CD8-positive, alpha-beta memory T cell (primary cell): ENCODE data around the gene DNAJC11. TPM values are rescaled to one million over a fixed set of nuclear protein-coding genes. Genes with fewer than 3 reads are reported as not detected.

Experiments
- CTCF ChIA-PET: fragments of 350-600 bp; sonication (Branson Sonifier 250); formaldehyde crosslinking; loops from one replicate; lab custom pipeline; 2021; ENCODE audit warnings: antibody characterized with exemption; lab: Charles Lee
- POLR2A ChIA-PET: fragments of 350-600 bp; sonication (Branson Sonifier 250); formaldehyde crosslinking; loops from one replicate; lab custom pipeline; 2021; ENCODE audit warnings: antibody characterized with exemption; lab: Charles Lee
- DNase-seq, 5 donors: peaks; one replicate each; pipeline versions ENCODE4 v3.0.0 to v3.0.0-alpha.2; 2020 to 2022; ENCODE audit warnings: mixed read lengths in 1 of 5
- H3K27ac ChIP-seq: one replicate; pipeline ENCODE4 v1.7.0; 2013; ENCODE audit warnings: low read depth, mild to moderate bottlenecking, low read length, moderate library complexity
- H3K27me3 ChIP-seq: 2 replicates; pipeline ENCODE4 v1.7.0; 2013; ENCODE audit warnings: low read length, mild to moderate bottlenecking; ENCODE audit not compliant: insufficient read depth, poor library complexity, severe bottlenecking
- H3K36me3 ChIP-seq: 2 replicates; pipeline ENCODE4 v1.7.0; 2013; ENCODE audit warnings: mild to moderate bottlenecking, low read length, moderate library complexity; ENCODE audit not compliant: insufficient read depth
- H3K4me1 ChIP-seq: 2 replicates; pipeline ENCODE4 v1.7.0; 2013; ENCODE audit warnings: mild to moderate bottlenecking, low read length, moderate library complexity; ENCODE audit not compliant: insufficient read depth
- H3K4me3 ChIP-seq: 2 replicates; pipeline ENCODE4 v1.7.0; 2013; ENCODE audit warnings: mild to moderate bottlenecking, low read length
- H3K9me3 ChIP-seq: 2 replicates; pipeline ENCODE4 v1.7.0; 2013; ENCODE audit warnings: mild to moderate bottlenecking, low read length
- H3K27ac Mint-ChIP-seq, 8 donors: one replicate each; pipeline ENCODE4 v1.8.0; 2020 to 2021; ENCODE audit warnings: mixed read lengths in 8 of 8, mild to moderate bottlenecking in 6 of 8, inconsistent platforms in 3 of 8, moderate library complexity in 3 of 8
- H3K27me3 Mint-ChIP-seq, 2 donors: one replicate each; pipeline ENCODE4 v1.8.0; 2020 to 2021; ENCODE audit warnings: mixed read lengths in 2 of 2, mild to moderate bottlenecking in 1 of 2, moderate library complexity in 1 of 2
- H3K36me3 Mint-ChIP-seq, 3 donors: one replicate each; pipeline ENCODE4 v1.8.0; 2020 to 2021; ENCODE audit warnings: mixed read lengths in 3 of 3, inconsistent platforms in 1 of 3, mild to moderate bottlenecking in 1 of 3
- H3K4me1 Mint-ChIP-seq, 3 donors: one replicate each; pipeline ENCODE4 v1.8.0; 2020 to 2021; ENCODE audit warnings: mixed read lengths in 3 of 3, inconsistent platforms in 1 of 3, mild to moderate bottlenecking in 1 of 3
- H3K4me3 Mint-ChIP-seq, 7 donors: one replicate each; pipeline ENCODE4 v1.8.0; 2020 to 2021; ENCODE audit warnings: mixed read lengths in 7 of 7, mild to moderate bottlenecking in 6 of 7, moderate library complexity in 4 of 7, inconsistent platforms in 2 of 7
- H3K9me3 Mint-ChIP-seq, 5 donors: one replicate each; pipeline ENCODE4 v1.8.0; 2020 to 2022; ENCODE audit warnings: mixed read lengths in 5 of 5, mild to moderate bottlenecking in 3 of 5, moderate library complexity in 2 of 5, inconsistent platforms in 1 of 5
- polyA plus RNA-seq: library from polyadenylated mRNA; unstranded; fragments of 300-500 nt; fragmentation: Illumina TruSeq; gene quantifications from one replicate; pipeline ENCODE4 v1.2.3, GENCODE V29; 2021
- total RNA-seq, 2 experiments: library from RNA; stranded (reverse); gene quantifications; one replicate each; pipeline ENCODE4 v1.2.3, GENCODE V29; 2021

Gene DNAJC11
- total and polyA plus RNA-seq, 3 experiments from 2014 or later, result 22.7 to 80.4 (median 79.2) TPM

- Mint-ChIP-seq H3K27me3 (no peaks in the 10 kb centered on the region), H3K4me1 (peaks cover 13 to 30% (median 15%) of the 10 kb centered on the region in 3 donors), H3K4me3 (no peak overlapping the region), H3K9me3 (no peaks in the 10 kb centered on the region), H3K27ac (peak overlapping the region in 1 of 8 donors; percentile 87), H3K36me3 (peaks cover 0 to 24% (median 3%) of the 10 kb centered on the region in 3 donors)
- no peak overlapping the region for H3K4me3 ChIP-seq
- H3K36me3 ChIP-seq, result no peaks in the 10 kb centered on the region
- ChIA-PET CTCF (no interaction called here), POLR2A (no interaction called here)
- no peaks in the 10 kb centered on the region for H3K27me3 ChIP-seq
- no peaks in the 10 kb centered on the region for H3K4me1 ChIP-seq
- no peaks in the 10 kb centered on the region for H3K9me3 ChIP-seq
- no peak for DNase-seq
- no peak overlapping the region for H3K27ac ChIP-seq
Observed at GRCh38 chr1:6694121-6694713, 7.4 kb downstream of the DNAJC11 start.

GRCh38 chr1:6692956-6693355 is 8.7 kb downstream of the DNAJC11 start:
- no peaks in the 10 kb centered on the region for H3K4me1 ChIP-seq
- no peak overlapping the region for H3K27ac ChIP-seq
- Mint-ChIP-seq H3K36me3 (peaks cover 0 to 22% (median 3%) of the 10 kb centered on the region in 3 donors), H3K4me1 (peaks cover 19 to 35% (median 22%) of the 10 kb centered on the region in 3 donors), H3K27ac (no peak overlapping the region), H3K27me3 (no peaks in the 10 kb centered on the region), H3K4me3 (no peak overlapping the region), H3K9me3 (no peaks in the 10 kb centered on the region)
- CTCF ChIA-PET, result no interaction called here
- POLR2A ChIA-PET, result no interaction called here
- DNase-seq, result no peak
- no peaks in the 10 kb centered on the region for H3K36me3 ChIP-seq
- no peak overlapping the region for H3K4me3 ChIP-seq
- H3K27me3 ChIP-seq, result no peaks in the 10 kb centered on the region
- no peaks in the 10 kb centered on the region for H3K9me3 ChIP-seq

GRCh38 chr1:6691507-6691906 is 10.1 kb downstream of the DNAJC11 start:
- no peak overlapping the region for H3K4me3 Mint-ChIP-seq
- Histone ChIP-seq H3K27me3 (no peaks in the 10 kb centered on the region), H3K4me1 (no peaks in the 10 kb centered on the region), H3K9me3 (no peaks in the 10 kb centered on the region), H3K27ac (no peak overlapping the region), H3K36me3 (no peaks in the 10 kb centered on the region), H3K4me3 (no peak overlapping the region)
- no peaks in the 10 kb centered on the region for H3K27me3 Mint-ChIP-seq
- H3K9me3 Mint-ChIP-seq, result no peaks in the 10 kb centered on the region
- no peak for DNase-seq
- peaks cover 20 to 33% (median 23%) of the 10 kb centered on the region in 3 donors for H3K4me1 Mint-ChIP-seq
- H3K27ac Mint-ChIP-seq, result peak overlapping the region in 2 of 8 donors; percentile 23 to 54
- CTCF ChIA-PET, result no interaction called here
- H3K36me3 Mint-ChIP-seq, result peaks cover 0 to 19% (median 3%) of the 10 kb centered on the region in 3 donors
- POLR2A ChIA-PET, result interaction anchor here (0.8 kb wide), 1 partner anchor 10 kb away, joined by 8 read pairs; the partner anchor contains the start of gene DNAJC11

- no peaks in the 10 kb centered on the region for H3K9me3 ChIP-seq
- Mint-ChIP-seq H3K4me3 (no peak overlapping the region), H3K4me1 (peaks cover 20 to 33% (median 24%) of the 10 kb centered on the region in 3 donors), H3K9me3 (no peaks in the 10 kb centered on the region), H3K27ac (no peak overlapping the region), H3K36me3 (peaks cover 0 to 16% (median 3%) of the 10 kb centered on the region in 3 donors), H3K27me3 (no peaks in the 10 kb centered on the region)
- no peaks in the 10 kb centered on the region for H3K4me1 ChIP-seq
- no peak for DNase-seq
- no peaks in the 10 kb centered on the region for H3K27me3 ChIP-seq
- CTCF ChIA-PET, result no interaction called here
- no peak overlapping the region for H3K27ac ChIP-seq
- POLR2A ChIA-PET, result no interaction called here
- no peaks in the 10 kb centered on the region for H3K36me3 ChIP-seq
- no peak overlapping the region for H3K4me3 ChIP-seq
Observed at GRCh38 chr1:6690186-6690585, 11.4 kb downstream of the DNAJC11 start.

- Mint-ChIP-seq H3K4me3 (no peak overlapping the region), H3K36me3 (peaks cover 0 to 12% (median 0%) of the 10 kb centered on the region in 3 donors), H3K27me3 (no peaks in the 10 kb centered on the region), H3K27ac (peak overlapping the region in 1 of 8 donors; percentile 50), H3K9me3 (no peaks in the 10 kb centered on the region), H3K4me1 (peaks cover 18 to 30% (median 24%) of the 10 kb centered on the region in 3 donors)
- no peaks in the 10 kb centered on the region for H3K36me3 ChIP-seq
- no peaks in the 10 kb centered on the region for H3K27me3 ChIP-seq
- H3K27ac ChIP-seq, result no peak overlapping the region
- POLR2A ChIA-PET, result no interaction called here
- no peak for DNase-seq
- CTCF ChIA-PET, result no interaction called here
- H3K4me3 ChIP-seq, result no peak overlapping the region
- no peaks in the 10 kb centered on the region for H3K4me1 ChIP-seq
- no peaks in the 10 kb centered on the region for H3K9me3 ChIP-seq
Observed at GRCh38 chr1:6688757-6689156, 12.9 kb downstream of the DNAJC11 start.

- Histone ChIP-seq H3K27ac (no peak overlapping the region), H3K36me3 (no peaks in the 10 kb centered on the region), H3K4me3 (no peak overlapping the region), H3K9me3 (no peaks in the 10 kb centered on the region), H3K27me3 (no peaks in the 10 kb centered on the region), H3K4me1 (no peaks in the 10 kb centered on the region)
- H3K27me3 Mint-ChIP-seq, result no peaks in the 10 kb centered on the region
- peaks cover 18 to 30% (median 24%) of the 10 kb centered on the region in 3 donors for H3K4me1 Mint-ChIP-seq
- H3K27ac Mint-ChIP-seq, result no peak overlapping the region
- no peak overlapping the region for H3K4me3 Mint-ChIP-seq
- CTCF ChIA-PET, result no interaction called here
- H3K9me3 Mint-ChIP-seq, result no peaks in the 10 kb centered on the region
- no peak for DNase-seq
- H3K36me3 Mint-ChIP-seq, result peaks cover 0 to 16% (median 2%) of the 10 kb centered on the region in 3 donors
- POLR2A ChIA-PET, result no interaction called here
Observed at GRCh38 chr1:6688001-6688400, 13.6 kb downstream of the DNAJC11 start.

- CTCF ChIA-PET, result interaction anchor here (1.1 to 1.8 kb wide), 3 partner anchors 12 to 16 kb away, joined by 3 to 5 read pairs (median 4); partner anchors contain the start of gene DNAJC11
Observed at GRCh38 chr1:6686294-6686693, 15.3 kb downstream of the DNAJC11 start.

GRCh38 chr1:6685381-6685780 is 16.2 kb downstream of the DNAJC11 start:
- Mint-ChIP-seq H3K4me3 (no peak overlapping the region), H3K4me1 (peaks cover 18 to 24% (median 23%) of the 10 kb centered on the region in 3 donors), H3K27ac (no peak overlapping the region), H3K36me3 (peaks cover 0 to 21% (median 6%) of the 10 kb centered on the region in 3 donors), H3K27me3 (no peaks in the 10 kb centered on the region), H3K9me3 (no peaks in the 10 kb centered on the region)
- no peak for DNase-seq
- Histone ChIP-seq H3K27ac (no peak overlapping the region), H3K36me3 (no peaks in the 10 kb centered on the region), H3K4me3 (no peak overlapping the region), H3K4me1 (no peaks in the 10 kb centered on the region), H3K9me3 (no peaks in the 10 kb centered on the region), H3K27me3 (no peaks in the 10 kb centered on the region)
- CTCF ChIA-PET, result interaction anchor here (1.6 to 1.8 kb wide), 2 partner anchors 11 to 16 kb away, joined by 4 to 5 read pairs; partner anchors contain the start of gene DNAJC11
- POLR2A ChIA-PET, result no interaction called here

More at GRCh38 chr1:6686294-6686693, 15.3 kb downstream of the DNAJC11 start:
- POLR2A ChIA-PET, result no interaction called here
- no peaks in the 10 kb centered on the region for H3K4me1 ChIP-seq
- no peaks in the 10 kb centered on the region for H3K9me3 ChIP-seq
- H3K27me3 ChIP-seq, result no peaks in the 10 kb centered on the region
- no peak overlapping the region for H3K4me3 Mint-ChIP-seq
- H3K36me3 Mint-ChIP-seq, result peaks cover 0 to 16% (median 2%) of the 10 kb centered on the region in 3 donors
- H3K27ac Mint-ChIP-seq, result peak overlapping the region in 3 of 8 donors; percentile 7 to 29 (median 15)
- H3K4me3 ChIP-seq, result no peak overlapping the region
- no peak overlapping the region for H3K27ac ChIP-seq
- no peaks in the 10 kb centered on the region for H3K9me3 Mint-ChIP-seq
- peaks cover 18 to 25% (median 24%) of the 10 kb centered on the region in 3 donors for H3K4me1 Mint-ChIP-seq
- no peaks in the 10 kb centered on the region for H3K27me3 Mint-ChIP-seq
- no peaks in the 10 kb centered on the region for H3K36me3 ChIP-seq
- DNase-seq, result no peak
